GM19023 (cell line): ENCODE measurements around the gene DGCR6.
"Not testable (repeated sequence)": the region's sequence is repeated elsewhere in the genome, so short reads cannot be mapped to it uniquely, and the experiment has no call there.

Experiments used
- ATAC-seq: cut with Tn5 transposase; IDR thresholded peaks from one replicate; pipeline ENCODE4 v1.9.1; 2021; ENCODE audit warnings: mild to moderate bottlenecking, moderate library complexity; ENCODE audit not compliant: unreplicated experiment

Gene DGCR6

DNA sequence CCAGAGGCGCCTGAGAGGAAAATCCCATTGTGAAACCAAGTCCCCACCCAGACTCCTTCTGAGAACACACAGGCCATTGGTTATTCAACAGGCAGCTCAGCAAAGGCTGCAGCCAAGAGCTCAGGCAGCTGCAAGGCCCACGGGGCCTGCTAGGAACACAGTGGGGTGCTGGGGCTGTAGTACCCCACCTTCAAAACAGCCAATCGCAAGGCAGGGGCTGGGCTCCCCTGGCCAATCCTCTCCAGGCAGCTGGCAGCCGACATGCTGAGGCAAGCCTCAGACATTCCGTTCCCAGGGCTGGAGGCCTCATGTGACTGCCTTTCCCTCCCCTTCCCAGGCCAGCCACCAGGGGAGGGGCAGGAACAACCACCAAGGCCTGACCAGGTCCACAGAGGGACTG is 23.3 kb downstream of the DGCR6 start:
- no peak for ATAC-seq

DNA sequence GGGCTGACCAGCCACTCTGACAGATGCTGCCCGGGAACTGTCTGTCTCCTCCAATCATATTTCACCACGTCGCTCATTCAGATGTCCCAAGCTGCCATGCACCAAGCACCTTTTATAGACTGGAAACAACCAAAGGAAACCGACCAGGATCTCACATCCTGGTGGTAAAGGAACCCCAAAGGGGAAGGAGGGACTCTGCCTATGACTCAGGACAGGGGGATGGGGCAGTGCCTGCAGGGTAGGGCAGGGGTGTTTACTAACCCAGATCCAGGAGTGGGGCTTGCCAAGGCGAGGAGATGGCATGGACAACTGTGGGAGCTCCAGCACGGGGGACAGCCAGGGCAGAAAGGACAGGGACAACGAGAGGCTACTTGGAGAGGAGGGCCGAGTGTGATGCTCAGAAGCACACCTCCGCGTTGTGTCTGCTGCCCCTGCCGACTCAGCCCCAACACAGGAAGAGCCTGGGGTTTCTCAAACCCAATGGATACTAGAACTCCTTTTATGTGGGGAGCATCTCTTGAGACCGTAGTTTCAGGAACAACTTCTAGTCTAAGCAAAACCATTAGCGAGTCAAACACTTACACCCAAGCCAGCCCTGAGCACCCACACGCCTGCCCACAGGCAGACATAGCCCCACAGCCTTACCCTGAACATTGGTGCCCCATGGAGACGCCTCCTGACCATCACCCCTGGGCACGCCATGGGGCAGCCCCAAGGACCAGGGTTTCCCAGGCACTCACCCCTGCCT is 26.0 kb downstream of the DGCR6 start:
- ATAC-seq = no peak

DNA sequence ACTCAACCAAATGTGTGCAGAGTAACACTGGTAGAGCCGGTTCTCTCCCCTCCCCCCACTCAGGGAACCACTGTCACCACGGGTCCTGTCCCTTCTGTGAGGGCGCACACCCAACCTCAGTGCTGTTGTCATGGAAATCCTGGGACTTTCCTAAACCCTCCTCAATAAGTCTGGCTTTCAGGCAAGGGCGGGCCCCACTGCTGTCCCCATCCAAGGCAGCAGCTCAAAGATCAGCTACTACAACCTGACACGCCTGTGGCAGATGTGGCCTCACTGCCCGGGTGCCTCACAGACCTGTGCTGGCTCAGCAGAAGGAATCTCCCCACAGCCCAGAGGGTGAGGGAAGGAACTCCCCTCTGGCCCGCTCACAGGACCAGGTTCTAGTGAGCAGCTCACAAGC is 27.8 kb downstream of the DGCR6 start:
- no peak for ATAC-seq

DNA sequence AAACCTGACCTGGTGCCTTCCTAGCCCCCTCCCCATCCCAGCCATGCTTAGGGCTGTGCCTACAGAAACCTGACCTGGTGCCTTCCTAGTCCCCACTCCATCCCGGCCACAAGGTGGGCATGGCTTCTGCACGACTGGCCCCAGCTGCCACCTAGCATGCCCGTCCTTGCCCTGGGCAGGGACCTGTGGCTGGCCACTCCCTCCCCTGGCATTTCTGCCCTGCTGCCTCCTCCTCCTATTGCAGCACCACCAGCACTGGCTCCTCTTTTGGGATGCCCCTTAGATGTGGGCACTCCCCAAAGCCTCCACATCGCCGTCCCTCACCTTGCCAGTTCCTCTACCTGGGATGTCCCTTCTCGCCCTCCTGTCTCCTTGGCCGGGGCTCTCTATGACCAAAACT is 28.6 kb downstream of the DGCR6 start:
- not testable (repeated sequence) for ATAC-seq

DNA sequence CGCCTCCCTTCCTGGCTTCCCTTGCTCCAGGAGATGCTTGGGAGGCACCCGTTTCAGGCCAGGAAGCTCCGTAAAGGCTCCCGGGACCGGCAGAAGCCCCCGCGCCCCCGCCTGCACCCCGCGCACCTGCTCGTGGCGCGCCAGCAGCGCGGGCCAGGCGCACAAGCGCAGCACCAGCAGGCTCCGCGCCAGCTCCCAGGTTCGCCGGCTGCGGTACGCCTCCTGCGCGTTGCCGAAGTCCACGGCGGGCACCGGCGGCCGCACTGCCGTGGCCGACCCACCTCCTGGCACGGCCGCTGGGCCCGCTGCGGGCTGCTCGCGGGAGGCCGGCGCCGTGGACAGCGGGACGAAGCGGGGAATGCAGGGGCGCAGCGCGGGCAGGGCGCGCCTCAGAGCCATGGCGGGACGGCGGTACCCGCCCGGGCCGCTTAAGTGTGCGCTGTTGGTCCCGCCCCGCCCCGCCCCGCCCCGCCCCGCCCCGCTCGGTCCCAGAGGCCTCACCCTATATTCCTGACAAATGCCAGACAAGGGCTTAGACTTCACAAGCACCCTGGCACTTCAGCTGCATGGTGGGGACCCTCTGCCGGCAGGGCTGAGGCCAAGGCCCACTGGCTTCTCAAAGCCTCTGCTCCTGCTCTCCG is 29.9 kb downstream of the DGCR6 start, which contains the start of gene PRODH:
Gene PRODH, minus strand, starts transcription at position 405 of the 641 bp plus-strand sequence. Its CDS starts 6 bp downstream, at position 399.
- ATAC-seq = no peak

DNA sequence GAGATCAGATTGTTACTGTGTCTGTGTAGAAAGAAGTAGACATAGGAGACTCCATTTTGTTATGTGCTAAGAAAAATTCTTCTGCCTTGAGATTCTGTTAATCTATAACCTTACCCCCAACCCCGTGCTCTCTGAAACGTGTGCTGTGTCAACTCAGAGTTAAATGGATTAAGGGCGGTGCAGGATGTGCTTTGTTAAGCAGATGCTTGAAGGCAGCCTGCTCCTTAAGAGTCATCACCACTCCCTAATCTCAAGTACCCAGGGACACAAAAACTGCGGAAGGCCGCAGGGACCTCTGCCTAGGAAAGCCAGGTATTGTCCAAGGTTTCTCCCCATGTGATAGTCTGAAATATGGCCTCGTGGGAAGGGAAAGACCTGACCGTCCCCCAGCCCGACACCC is 32.6 kb downstream of the DGCR6 start:
- not testable (repeated sequence) for ATAC-seq

DNA sequence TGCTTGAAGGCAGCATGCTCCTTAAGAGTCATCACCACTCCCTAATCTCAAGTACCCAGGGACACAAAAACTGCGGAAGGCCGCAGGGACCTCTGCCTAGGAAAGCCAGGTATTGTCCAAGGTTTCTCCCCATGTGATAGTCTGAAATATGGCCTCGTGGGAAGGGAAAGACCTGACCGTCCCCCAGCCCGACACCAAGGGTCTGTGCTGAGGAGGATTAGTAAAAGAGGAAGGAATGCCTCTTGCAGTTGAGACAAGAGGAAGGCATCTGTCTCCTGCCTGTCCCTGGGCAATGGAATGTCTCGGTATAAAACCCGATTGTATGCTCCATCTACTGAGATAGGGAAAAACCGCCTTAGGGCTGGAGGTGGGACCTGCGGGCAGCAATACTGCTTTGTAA is 41.0 kb downstream of the DGCR6 start:
- ATAC-seq = not testable (repeated sequence)

DNA sequence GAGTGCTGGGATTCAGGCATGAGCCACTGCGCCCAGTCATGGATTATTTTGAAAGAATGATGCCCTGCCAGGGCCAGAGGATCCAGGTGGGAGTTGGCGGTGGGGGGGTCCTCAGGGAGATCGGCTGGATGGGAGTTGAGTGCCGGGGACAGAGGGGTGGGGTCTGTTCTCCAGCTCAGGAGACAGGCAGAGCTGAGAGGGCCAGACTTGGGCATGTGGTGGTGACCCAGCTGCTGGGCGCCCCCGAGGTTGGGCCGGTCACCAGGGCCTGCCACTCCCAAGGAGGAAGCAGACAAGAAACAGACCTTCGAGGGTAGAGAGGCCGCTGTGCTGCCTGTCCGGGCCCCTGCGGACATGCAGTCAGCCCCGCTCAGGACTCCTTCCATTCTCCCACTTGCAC is 41.8 kb downstream of the DGCR6 start:
- no peak for ATAC-seq

DNA sequence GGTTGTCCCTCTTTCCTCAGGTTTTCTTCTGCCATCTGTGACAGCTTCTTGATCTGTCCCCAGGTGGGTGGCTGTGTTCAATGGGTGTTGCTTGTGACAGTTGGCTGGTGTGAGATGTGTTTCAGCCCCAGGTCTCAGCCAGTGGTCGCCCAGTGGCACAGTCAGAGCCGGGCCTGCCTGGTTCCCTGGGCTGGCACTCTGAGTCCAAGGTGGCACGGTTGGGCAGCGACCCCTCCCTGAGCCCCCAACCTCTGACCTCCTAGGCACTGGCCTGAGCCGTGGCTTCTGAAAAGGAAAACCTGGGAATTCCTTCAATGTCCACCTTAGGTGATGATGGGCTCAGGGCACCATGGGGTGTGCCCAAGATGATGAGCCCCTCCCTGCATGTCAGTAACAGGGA is 44.0 kb downstream of the DGCR6 start:
- ATAC-seq = no peak

DNA sequence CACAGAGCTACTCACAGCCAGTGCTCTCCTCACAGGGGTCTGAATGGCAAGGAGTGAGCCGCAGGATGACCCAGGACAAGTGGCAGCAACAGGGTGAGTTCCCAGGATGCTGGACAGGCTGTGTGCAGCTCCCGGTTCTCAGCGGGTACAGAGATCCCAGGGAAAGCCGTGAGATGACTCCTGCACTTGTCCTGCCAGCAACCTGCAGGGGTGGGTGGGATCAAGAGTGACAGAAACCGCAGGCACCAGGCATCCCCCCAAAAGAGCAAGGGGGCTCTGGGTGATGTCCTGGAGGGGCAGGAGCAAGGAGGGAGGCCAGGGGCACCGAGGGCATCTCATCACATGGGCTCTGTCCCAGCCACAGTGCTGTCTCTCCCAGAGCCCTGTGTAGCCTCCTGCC is 45.9 kb downstream of the DGCR6 start:
- no peak for ATAC-seq

DNA sequence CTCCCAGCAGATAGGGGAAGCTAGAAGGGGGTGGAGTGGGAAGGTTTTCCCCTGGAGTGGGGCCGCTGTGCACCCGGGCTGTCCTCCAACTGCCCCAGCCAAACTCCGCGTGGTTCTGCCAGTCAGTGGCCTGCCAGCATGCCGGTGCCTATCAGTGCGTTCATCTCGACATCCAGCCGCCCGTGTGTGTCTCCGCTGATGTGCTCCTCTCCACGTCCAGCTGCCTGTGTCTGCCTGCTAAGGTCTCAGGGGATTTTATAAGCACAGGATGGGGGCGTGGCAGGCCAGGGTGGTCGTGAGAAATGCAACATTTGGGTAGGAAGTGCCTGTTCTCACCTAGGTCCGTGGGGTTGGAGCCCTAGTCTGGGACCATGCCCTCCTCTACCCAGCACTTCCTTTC is 47.0 kb downstream of the DGCR6 start:
- not testable (repeated sequence) for ATAC-seq

DNA sequence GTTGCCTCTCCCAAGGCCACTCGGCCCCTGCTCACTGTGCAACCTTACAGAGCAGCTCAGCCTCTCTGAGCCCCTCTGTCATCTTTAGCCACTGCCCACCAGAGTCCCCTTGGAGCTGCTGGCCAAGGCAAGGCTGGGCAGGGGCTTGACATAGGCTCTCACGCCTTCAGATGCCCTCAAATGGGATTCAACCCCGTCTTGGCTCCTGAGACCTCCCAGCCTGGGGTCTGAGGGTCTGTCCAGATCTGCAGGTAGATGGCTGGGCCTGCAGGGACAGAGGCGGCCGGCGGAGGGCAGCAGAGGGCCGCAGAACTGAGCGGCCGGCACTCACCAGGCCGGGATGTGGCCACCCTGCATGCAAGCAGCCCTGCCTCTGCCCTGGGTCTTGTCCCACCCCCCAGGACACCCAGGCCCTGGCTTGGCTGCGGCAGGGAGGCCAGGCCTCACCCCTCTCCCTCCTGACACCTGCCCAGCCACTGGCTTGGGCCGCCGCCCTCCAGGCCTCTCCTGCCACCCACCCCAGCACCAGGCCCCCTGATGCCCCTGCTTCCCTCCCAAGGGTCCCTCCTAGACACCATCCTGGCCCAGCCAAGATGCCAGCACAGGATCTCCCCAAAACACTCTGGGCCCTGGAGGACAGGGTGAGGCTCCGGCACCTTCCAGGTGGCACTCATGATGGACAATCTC is 48.3 kb downstream of the DGCR6 start:
- ATAC-seq = not testable (repeated sequence)

DNA sequence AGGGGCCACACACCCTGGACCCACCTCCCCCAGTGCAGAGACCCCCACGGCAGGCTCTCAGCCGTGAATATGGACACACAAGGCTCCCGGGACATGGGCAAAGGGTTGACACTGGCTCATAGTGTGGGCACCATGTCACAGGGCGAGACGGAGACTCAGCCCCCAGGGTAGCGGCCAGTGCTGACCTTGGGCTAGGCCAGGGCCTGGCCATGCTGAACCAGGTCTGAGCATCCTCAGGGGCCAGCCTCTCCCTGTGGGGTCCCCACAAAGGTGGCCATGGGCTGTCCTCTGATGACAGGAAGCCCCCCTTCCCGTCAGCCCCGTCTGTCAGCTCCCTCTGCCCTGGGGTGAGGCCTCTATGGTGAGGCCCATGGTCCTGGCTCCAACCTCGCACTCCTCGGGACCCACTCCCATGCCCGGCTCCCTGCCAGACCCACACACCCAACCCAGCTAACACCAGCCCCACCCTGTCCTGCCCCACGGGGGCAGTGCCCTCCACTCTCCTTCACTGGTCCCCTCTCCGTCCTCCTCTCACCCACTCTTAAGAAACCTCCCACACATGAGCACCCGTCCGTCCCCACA is 49.0 kb downstream of the DGCR6 start:
- ATAC-seq = no peak

DNA sequence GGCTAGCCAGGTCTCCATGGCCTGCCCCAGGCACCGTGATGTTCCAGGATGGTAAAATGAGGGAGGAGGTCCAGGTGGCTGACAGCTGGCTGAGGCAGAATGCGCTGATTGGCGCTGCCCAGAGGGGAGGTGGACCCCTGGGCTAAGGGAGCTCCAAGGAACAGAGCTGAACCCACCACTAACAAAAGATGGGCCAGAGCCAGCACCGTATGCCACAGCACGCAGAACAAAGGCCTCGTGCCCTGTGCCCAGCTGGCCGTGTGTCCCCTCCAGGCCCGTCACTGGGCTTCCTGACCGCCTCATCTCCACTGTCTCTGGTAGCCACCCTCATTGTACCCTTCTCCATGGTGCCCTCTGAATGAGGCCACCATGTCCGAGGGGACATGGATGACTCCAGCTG is 49.6 kb downstream of the DGCR6 start:
- no peak for ATAC-seq

DNA sequence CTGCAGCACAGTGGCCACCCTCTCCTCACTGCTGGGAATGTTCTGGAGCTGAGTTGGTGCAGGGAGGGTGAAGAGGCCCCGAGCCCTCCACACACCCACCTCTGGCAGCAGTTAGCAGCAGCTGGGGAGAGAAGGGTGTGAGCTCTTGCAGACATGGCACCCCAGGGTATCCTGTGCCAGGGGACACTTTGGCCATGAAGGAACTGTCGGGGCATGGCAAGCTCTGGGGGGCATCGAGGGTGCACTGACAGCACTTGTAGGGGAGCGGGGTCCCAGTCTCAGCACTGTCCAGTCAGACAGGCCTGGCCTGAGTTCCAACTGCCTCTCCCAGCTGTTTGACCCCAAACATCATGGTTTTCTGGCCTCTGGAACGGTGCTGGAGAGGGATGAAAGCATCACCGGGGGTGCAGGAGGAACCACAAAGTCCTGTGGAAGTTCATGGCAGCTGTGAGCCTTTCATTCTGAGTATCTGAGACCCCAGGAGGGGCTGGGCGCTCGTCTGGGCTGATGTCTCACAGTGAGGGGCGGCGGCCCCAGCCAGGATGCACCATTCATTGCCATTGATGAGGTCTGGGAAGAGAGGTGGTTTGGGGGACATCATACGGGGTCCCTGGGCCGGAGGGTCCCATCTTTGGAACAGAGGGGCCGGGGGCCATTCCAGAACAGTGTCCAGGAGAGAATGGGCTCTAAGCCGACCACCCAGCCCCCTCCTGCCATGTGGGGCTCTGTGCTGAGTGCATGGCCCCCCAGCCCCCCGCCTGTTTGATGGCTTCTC is 50.2 kb downstream of the DGCR6 start:
- not testable (repeated sequence) for ATAC-seq

DNA sequence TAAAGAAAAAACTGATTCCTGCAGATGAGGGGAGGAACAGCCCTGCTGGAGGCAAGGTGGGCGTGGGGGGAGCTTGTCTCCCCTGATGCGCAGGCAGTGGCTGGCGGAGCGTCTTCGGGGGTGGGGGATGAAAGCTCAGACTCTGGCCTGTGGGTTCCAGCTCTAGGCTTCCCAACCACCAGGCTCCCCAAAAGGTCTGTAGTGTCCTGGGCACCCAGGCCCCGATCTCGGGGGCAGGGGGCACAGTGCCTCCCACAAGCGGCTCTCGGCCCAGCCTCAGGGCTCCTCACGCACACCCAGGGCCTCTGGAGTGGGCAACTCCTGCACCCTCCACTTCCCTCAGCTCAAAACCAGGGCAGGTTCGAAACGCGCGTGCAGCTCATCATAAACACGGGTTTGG is 50.8 kb downstream of the DGCR6 start:
- not testable (repeated sequence) for ATAC-seq

DNA sequence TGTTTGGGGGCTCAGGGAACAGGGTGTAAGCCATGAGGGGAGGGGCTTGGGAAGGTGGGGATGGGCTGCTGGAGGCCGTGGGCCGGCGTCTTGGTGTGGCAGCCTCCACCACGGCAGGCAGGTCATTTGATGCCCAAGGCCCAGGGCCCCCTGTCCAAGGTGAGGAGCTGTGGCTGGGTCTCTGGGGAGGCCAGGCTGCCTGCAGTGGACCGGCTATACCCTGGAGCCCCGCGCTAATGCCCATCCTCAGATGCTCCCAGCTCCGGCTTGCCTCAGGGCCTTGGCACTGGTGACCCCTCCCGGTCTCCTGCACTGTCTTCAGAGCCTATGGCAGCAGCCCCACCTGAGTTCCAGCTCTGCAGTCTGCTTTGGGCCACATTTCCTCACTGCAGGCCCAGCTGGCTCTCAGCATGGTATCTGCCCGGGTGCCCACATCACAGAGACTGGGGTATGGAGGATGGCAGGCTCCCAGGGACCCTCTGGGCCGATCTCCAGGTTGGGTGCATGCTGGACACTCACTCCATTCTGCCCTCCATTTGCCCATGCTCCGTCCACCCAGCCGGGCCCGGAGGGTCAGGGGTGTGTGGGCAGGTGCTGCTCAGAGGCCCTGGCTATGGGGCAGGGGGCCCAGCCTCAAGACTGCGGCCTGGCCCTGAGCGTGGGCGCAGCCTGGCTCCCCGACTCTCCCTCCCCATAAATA is 51.7 kb downstream of the DGCR6 start:
- not testable (repeated sequence) for ATAC-seq

DNA sequence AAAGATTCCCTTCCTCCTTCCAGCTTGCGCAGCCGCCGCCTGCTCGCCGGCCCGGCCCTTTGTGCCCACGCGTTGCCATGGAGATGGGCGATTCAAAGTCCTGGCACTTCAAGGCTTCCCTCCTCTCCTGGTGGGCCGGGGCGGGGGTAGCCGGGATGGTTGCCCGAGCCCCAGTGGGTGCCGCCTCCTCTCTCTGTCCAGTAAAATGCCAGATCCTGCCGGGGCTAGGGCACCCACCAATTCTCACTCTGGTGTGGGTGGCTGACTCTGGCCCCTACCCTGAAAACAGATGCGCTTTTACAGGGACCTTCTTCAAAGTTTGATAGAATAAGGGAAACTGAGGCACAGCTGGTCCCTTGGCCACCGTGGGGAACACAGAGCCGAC is 52.2 kb downstream of the DGCR6 start:
- not testable (repeated sequence) for ATAC-seq

DNA sequence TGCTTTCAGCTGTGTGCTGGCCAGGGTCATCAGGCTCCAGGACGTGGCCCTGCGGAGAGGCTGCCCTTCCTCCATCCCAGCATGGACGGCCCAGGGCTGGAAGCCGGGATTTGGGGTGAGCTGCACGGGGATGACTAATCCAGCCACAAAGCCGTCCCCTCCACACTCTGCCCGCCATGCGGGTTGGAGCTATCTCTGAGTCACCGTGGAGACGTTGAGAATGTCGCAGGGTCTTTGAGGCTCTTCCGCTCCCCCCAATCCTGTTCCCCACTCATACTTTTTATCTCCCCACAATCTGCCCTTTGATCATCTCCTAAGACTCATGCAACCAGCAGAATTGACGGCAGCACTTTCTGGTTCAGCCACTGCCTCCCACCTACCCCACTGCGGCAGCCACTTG is 52.6 kb downstream of the DGCR6 start:
- not testable (repeated sequence) for ATAC-seq

DNA sequence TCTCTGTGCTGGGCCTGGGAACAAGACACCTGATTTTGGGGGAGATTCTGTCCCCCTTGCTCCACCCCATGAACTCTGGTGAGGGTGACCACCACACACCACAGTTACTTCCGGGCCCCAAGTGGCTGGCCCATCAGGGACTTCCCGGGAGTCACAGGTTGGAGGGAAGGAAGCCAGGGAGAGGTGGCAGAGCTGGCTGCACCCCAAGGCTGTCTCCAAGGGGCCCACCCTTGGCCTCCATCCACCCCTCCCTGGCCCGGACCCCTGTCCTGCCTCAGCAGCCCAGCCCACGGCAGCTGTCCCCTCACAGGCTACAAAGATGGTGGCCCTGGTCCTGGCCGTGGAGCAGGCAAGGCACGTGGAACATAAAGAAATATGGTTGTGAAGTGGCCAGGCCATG is 53.1 kb downstream of the DGCR6 start:
- ATAC-seq = not testable (repeated sequence)
